SJSA1 (cell line): Measurements from ENCODE around the gene NAPEPLD. TPM values are rescaled to one million over a fixed set of nuclear protein-coding genes. Genes with fewer than 3 reads are reported as not detected.

Experiments
- DNase-seq, 2 experiments: peaks; one replicate each; pipeline ENCODE4 v3.0.0-alpha.2; 2015 to 2020; ENCODE audit warnings: low spot score in 2 of 2, low read depth in 1 of 2
- H3K27ac ChIP-seq: fragments of 250-450 bp; sonication (Bioruptor Pico); 2 replicates; pipeline ENCODE4 v1.5.1; 2020; ENCODE audit warnings: mild to moderate bottlenecking, moderate library complexity
- H3K27me3 ChIP-seq: fragments of 250-450 bp; sonication (Bioruptor Pico); replicated peaks from 2 replicates; pipeline ENCODE4 v1.5.1; 2020; ENCODE audit warnings: mild to moderate bottlenecking, moderate library complexity
- H3K36me3 ChIP-seq: fragments of 250-450 bp; sonication (Bioruptor Pico); 2 replicates; pipeline ENCODE4 v1.5.1; 2020; ENCODE audit warnings: mild to moderate bottlenecking
- H3K4me1 ChIP-seq: fragments of 250-450 bp; sonication (Bioruptor Pico); replicated peaks from 2 replicates; pipeline ENCODE4 v1.6.1; 2021; ENCODE audit warnings: mild to moderate bottlenecking
- H3K4me3 ChIP-seq: fragments of 250-450 bp; sonication (Bioruptor Pico); 2 replicates; pipeline ENCODE4 v1.5.1; 2020; ENCODE audit warnings: mild to moderate bottlenecking
- H3K9me3 ChIP-seq: fragments of 250-450 bp; sonication (Bioruptor Pico); replicated peaks from 2 replicates; pipeline ENCODE4 v1.5.1; 2020; ENCODE audit warnings: mild to moderate bottlenecking
- total RNA-seq: library from RNA; depleted of rRNA; stranded (reverse); fragments of >200 nt; shearing (Covaris generic); gene quantifications from 2 replicates; pipeline ENCODE4 v1.2.3, GENCODE V29; 2014

The NAPEPLD gene
- total RNA-seq, 1 experiment from 2014 or later, result 3.7 TPM

DNA sequence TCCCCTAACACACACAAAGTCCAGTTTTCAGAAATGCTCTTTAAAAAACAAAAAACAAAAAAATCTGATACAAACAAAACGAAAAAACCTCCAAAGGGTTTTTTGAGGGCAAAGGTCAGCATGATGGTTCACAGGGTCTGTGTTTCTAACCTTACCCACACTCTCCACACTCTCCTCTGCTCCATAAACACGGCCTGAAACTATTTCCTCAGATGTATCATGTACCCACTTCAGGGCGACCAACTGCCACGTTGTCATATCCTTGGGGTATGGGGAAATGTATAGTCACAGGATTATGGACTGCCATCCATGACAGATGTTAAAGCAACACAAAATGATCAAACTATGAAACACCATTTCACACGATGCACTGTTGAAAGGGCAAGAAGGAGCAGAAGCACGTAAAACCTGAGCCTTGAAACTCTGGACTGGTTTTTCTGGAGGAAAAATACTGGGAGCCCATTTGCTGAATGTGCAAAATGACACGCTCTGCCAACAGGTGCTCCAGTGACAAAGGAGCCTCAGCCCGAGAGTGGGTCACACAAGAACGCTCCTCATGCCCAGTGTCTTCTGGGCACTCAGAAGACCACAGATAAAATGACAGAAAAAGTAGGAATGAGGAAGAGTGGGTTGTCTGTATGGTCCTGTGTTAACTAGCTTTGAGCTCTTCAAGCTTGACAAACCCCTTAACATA lies 15.8 kb downstream of the NAPEPLD start:
- peaks cover 12% of the 10 kb centered on the region for H3K4me1 ChIP-seq
- peaks cover 2% of the 10 kb centered on the region; the same call in 1 of the 2 replicates for H3K36me3 ChIP-seq
- DNase-seq, result no peak
- no peaks in the 10 kb centered on the region for H3K27me3 ChIP-seq
- no peak overlapping the region for H3K27ac ChIP-seq
- no peak overlapping the region for H3K4me3 ChIP-seq
- no peaks in the 10 kb centered on the region for H3K9me3 ChIP-seq

DNA sequence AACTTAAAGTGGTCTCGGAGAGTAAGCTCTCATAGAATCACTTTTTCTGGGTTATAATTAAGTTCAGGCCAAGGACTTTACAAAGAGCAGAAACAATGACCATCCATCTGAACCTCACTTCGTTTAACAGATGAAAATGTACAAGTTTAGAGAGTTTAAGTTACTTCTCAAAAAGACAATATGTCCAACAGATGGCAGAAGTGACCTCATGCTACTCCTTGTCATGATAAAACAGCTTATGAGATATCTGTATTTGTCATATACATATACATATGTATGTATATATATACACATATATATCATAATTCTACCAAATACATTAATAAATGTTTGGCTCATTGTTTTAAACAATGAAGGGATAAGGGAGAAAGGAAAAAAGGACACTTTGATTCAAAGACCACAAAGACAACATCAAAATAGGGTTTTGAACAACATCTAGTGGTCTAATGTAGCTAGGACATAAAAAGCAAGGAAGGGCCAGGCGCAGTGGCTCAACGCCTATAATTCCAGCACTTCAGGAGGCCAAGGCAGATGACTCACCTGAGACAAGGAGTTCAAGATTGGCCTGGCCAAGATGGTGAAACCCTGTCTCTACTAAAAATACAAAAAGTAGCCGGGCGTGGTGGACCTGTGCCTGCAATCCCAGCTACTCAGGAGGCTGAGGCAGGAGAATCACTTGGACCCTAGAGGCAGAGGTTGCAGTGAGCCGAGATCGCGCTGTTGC lies 17.8 kb downstream of the NAPEPLD start:
- Histone ChIP-seq H3K36me3 (peaks cover 5% of the 10 kb centered on the region; the same call in 1 of the 2 replicates), H3K4me3 (no peak overlapping the region), H3K9me3 (no peaks in the 10 kb centered on the region), H3K4me1 (peaks cover 12% of the 10 kb centered on the region), H3K27me3 (no peaks in the 10 kb centered on the region), H3K27ac (no peak overlapping the region)
- DNase-seq, result no peak

DNA sequence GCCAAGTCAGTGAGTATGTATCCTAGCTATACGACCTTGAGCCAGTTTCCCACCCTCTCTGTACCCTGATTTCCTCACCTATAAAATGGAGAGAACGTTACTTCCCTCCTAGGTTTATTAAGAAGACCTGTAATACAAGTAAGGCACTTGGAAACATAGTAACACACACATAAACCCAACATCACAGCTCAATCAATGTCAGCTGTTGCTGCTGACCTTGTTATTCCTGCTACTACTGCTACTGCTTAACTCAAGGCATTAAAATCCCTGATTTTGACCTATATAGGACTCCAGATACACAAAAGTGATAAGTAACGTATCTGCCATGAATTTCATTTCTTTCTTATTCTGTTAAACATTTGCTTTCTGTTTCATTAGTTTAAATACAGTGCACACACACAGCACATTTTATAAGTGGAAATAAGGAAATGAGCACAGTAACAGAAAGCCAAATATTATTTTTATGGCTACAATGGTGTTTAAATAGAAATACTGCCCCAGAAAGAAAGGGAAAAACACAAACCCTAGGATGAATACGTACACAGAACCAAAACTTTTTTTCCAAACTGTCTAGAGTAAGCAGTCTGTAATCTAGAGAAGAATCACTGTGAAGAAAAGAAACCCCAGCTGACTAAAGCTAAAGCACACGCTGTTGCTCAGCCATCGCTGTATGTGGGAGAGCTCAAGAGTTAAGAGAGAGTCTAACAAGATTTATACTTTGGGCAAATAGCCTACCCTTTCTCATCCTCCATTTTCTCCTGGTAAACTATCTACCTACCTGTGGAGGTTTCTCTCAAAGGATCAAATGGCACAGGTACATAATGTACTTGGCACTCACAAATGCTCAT lies 19.0 kb downstream of the NAPEPLD start:
- H3K27ac ChIP-seq, result no peak overlapping the region
- peaks cover 4% of the 10 kb centered on the region for H3K4me1 ChIP-seq
- H3K36me3 ChIP-seq, result peaks cover 5% of the 10 kb centered on the region; the same call in 1 of the 2 replicates
- DNase-seq, result no peak
- no peaks in the 10 kb centered on the region for H3K27me3 ChIP-seq
- H3K4me3 ChIP-seq, result no peak overlapping the region
- no peaks in the 10 kb centered on the region for H3K9me3 ChIP-seq

DNA sequence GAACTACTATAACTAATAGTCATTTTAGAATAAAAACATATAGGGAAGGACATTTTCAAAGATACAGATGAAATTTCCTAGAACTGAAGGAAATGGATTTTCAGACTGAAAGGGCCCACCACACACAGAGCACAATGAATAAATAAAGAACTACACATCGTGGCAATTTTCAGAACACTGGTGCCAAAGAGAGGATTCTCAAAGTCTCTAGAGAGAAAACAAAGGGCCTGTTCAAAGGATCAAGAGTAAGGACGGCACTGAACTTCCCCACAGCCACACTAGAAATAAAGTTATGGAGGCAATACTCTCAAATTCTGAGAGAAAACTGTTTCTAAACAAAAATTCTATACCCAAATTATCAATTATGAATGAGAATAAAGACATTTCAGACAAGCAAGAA lies 21.9 kb downstream of the NAPEPLD start:
- Histone ChIP-seq H3K27ac (no peak overlapping the region), H3K9me3 (no peaks in the 10 kb centered on the region), H3K36me3 (peaks cover 5% of the 10 kb centered on the region; the same call in 1 of the 2 replicates), H3K4me1 (no peaks in the 10 kb centered on the region), H3K4me3 (no peak overlapping the region), H3K27me3 (no peaks in the 10 kb centered on the region)
- DNase-seq, result no peak

DNA sequence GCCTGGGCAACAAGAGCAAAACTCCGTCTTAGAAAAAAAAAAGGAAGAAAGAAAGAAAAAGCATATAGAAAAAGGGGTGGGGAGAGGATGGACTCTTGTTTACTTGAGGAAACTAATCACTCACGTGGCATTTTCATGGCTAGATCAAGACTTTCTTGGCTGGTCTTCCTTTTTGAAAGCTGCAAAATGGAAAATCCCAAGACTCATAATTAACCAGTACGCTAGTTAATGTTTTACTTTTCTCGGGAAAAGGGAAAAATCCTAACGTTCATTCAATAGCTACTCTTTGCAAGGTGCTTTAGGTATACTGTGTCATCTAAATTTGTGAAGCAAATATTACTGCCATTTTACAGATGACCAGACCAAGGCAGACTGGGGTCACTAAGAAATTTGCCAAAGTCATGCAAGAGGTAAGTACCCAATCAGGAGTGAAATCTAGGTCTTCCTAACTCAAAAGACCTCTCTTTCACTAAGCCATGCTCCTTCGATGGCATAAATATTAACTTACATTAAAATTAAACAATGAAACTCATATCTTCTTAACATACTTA lies 24.4 kb downstream of the NAPEPLD start:
- Histone ChIP-seq H3K4me1 (no peaks in the 10 kb centered on the region), H3K36me3 (peaks cover 11% of the 10 kb centered on the region; the same call in 1 of the 2 replicates), H3K27me3 (no peaks in the 10 kb centered on the region), H3K27ac (no peak overlapping the region), H3K4me3 (no peak overlapping the region), H3K9me3 (no peaks in the 10 kb centered on the region)
- DNase-seq, result no peak

DNA sequence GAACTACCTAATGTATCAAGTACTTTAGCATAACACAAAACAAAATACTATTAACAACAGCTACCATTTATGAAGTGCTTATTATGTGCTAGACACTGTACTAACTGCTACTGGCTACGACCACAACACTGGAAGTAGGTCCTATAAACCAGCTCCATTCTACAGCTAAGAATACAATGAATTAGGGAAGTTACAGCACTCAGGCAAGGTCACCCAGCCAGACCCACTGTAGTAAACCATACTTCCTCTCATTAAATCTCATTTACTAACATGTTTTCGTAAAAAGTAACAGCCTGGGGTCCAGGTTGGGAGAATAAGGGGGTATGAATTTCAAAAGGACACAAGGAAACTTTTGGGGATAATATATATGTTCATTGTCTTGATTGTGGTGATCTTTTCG lies 25.4 kb downstream of the NAPEPLD start:
- Histone ChIP-seq H3K4me1 (no peaks in the 10 kb centered on the region), H3K4me3 (no peak overlapping the region), H3K36me3 (peaks cover 11% of the 10 kb centered on the region; the same call in 1 of the 2 replicates), H3K9me3 (no peaks in the 10 kb centered on the region), H3K27me3 (no peaks in the 10 kb centered on the region), H3K27ac (no peak overlapping the region)
- no peak for DNase-seq

DNA sequence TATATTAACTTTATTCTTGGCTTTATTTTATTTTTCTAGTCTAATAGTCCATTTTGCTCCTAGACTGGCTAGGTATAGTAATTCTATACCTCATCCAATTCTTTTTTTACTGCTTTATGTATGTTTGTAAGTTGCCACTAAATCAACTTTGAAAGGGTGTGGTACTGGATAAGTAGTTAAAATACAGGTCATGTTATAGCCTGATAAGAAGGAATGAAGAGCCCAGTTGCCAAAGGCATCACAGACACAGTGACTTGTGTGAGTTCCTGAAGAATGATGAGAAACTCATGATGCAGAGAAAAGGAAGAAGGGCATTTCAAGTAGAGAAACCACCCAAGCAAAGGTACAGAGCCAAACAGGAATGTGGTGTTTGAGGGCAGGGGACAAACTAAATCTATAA lies 27.3 kb downstream of the NAPEPLD start:
- no peak overlapping the region for H3K27ac ChIP-seq
- H3K36me3 ChIP-seq, result peaks cover 6% of the 10 kb centered on the region; the same call in 1 of the 2 replicates
- H3K27me3 ChIP-seq, result no peaks in the 10 kb centered on the region
- DNase-seq, result no peak
- no peaks in the 10 kb centered on the region for H3K9me3 ChIP-seq
- H3K4me3 ChIP-seq, result no peak overlapping the region
- H3K4me1 ChIP-seq, result no peaks in the 10 kb centered on the region

DNA sequence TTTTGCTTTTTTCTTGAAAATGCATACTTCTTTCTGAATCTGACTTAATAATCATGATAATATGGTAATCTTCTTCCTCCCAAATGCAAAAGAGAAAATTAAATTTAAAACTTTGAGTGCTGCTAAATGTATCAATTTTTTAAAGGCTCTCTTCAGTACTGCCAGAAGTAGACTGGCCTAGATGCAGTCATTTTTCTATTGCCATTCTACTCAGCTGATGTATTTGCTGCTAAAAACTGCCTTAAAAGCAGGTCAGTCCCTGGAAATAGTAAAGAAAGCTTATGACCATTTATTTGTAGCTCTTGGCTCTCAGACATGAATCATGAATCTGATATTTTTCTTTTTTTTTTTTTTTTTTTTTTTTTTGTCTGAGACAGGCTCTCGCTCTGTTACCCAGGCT lies 28.5 kb downstream of the NAPEPLD start:
- Histone ChIP-seq H3K9me3 (no peaks in the 10 kb centered on the region), H3K4me1 (no peaks in the 10 kb centered on the region), H3K27me3 (no peaks in the 10 kb centered on the region), H3K36me3 (peaks cover 6% of the 10 kb centered on the region; the same call in 1 of the 2 replicates), H3K4me3 (no peak overlapping the region), H3K27ac (no peak overlapping the region)
- no peak for DNase-seq

DNA sequence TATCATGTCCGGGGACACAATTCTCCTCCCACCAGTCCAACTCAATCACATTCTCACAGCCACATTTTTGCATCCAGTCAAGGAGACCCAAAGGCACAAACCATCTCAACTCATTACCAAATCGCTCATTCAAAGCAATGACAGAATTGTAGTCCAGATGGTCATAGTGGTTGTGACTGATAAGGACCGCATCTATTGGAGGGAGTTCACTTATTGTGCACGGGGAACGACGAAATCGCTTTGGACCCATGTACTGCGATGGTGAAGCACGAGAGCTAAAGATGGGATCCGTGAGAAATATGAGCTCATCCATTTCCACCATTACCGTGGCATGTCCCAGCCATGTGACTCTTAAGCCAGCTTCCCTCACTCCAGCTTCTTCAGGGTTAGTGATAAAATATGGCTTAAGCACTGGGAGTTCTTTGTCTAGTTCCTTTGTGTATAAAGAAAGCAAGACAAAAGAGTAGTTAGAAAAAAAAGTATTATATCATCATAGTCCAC lies 29.1 kb downstream of the NAPEPLD start:
- no peak for DNase-seq
- no peaks in the 10 kb centered on the region for H3K27me3 ChIP-seq
- H3K4me1 ChIP-seq, result no peaks in the 10 kb centered on the region
- H3K9me3 ChIP-seq, result no peaks in the 10 kb centered on the region
- H3K4me3 ChIP-seq, result no peak overlapping the region
- H3K27ac ChIP-seq, result no peak overlapping the region
- peaks cover 6% of the 10 kb centered on the region; the same call in 1 of the 2 replicates for H3K36me3 ChIP-seq

DNA sequence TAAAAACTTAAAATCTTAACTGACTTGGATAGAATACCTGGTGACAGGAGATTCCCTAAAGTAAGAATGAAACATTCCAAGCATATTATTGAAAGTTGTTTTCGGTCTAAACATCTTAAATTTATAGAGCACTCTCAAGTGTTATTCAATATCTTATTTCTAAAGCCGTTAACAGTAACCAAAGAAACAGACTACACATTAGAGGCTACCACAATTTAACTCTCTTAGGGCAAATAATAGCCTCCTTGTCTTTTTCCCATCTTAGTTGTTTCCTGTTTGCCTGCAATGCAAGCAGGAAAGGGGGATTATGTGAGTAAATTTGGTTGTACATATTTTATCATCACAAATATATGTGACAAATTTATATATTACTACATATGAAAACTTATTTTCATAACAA lies 31.4 kb downstream of the NAPEPLD start:
- no peak overlapping the region for H3K27ac ChIP-seq
- no peak for DNase-seq
- no peaks in the 10 kb centered on the region for H3K27me3 ChIP-seq

DNA sequence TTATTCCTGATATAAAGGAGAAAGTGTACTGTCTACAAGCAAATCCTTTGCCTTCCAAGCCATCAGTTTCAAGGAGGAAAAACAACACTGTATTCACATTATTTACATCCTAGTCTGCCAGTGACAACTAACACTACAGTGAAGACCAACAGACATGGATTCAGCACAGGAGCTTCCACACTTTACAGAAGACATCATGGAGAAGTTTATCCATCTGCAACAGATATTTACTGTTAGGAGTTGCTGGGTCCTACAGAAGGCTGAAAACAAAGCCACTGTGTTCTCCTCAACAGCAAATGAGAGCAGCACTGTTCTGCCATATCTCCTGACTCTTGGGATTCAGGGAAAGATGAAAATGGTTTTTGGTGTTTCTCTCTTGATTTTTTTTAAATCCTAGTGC lies 31.9 kb downstream of the NAPEPLD start:
- H3K27me3 ChIP-seq, result no peaks in the 10 kb centered on the region

More for the DNA sequence above, 31.4 kb downstream of the NAPEPLD start:
- H3K36me3 ChIP-seq, result peaks cover 6% of the 10 kb centered on the region; the same call in 1 of the 2 replicates
- H3K9me3 ChIP-seq, result no peaks in the 10 kb centered on the region
- H3K4me3 ChIP-seq, result no peak overlapping the region
- peaks cover 6% of the 10 kb centered on the region for H3K4me1 ChIP-seq

DNA sequence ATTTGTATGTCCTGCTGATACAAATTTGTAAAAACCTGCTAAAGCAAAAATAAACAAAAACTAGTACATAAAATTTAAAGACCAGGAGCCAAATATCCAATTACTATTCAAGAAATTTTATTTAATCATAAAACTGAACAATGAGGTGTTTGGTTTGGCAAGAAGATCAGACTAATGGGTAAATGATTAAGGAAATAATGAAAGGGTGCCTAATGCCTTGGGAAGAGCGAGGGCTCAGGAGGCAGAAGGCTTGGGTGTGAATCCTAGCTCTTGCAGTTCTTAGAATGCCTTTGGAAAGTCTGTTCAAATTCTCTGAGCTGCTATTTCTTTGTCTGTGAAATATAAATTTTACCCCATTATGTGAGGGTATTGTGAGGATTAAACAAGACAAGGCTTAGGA lies 32.4 kb downstream of the NAPEPLD start:
- peaks cover 6% of the 10 kb centered on the region; the same call in 1 of the 2 replicates for H3K36me3 ChIP-seq
- H3K4me1 ChIP-seq, result peaks cover 6% of the 10 kb centered on the region
- H3K4me3 ChIP-seq, result no peak overlapping the region
- no peaks in the 10 kb centered on the region for H3K27me3 ChIP-seq
- H3K9me3 ChIP-seq, result no peaks in the 10 kb centered on the region
- no peak overlapping the region for H3K27ac ChIP-seq
- DNase-seq, result no peak

More for the DNA sequence above, 31.9 kb downstream of the NAPEPLD start:
- H3K9me3 ChIP-seq, result no peaks in the 10 kb centered on the region
- DNase-seq, result no peak
- no peak overlapping the region for H3K27ac ChIP-seq
- peaks cover 6% of the 10 kb centered on the region; the same call in 1 of the 2 replicates for H3K36me3 ChIP-seq
- no peak overlapping the region for H3K4me3 ChIP-seq
- H3K4me1 ChIP-seq, result peaks cover 6% of the 10 kb centered on the region

DNA sequence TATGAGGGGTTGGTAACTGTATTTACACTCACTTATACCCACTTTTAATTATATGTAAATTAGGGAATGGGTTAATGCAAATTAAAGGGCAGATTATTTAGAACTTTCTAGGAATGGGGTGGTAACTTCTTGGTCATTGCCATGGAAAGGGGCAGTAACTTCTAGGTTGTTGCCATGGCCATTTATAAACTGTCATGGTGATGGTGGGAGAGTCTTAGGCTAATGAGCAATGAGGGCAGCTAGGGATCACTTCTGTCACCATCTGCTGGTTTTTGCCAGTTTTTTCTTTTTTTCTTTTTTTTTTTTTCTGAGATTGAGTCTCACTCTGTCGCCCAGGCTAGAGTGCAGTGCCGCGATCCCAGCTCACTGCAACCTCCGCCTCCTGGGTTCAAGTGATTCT lies 33.1 kb downstream of the NAPEPLD start:
- no peak overlapping the region for H3K4me3 ChIP-seq
- no peak for DNase-seq
- no peak overlapping the region for H3K27ac ChIP-seq
- H3K27me3 ChIP-seq, result no peaks in the 10 kb centered on the region
- peaks cover 6% of the 10 kb centered on the region; the same call in 1 of the 2 replicates for H3K36me3 ChIP-seq
- peaks cover 6% of the 10 kb centered on the region for H3K4me1 ChIP-seq
- no peaks in the 10 kb centered on the region; the same call in 1 of the 2 replicates for H3K9me3 ChIP-seq
